HG02970 (cell line): ENCODE data around the gene NEK4.
"Not testable (repeated sequence)": the region's sequence is repeated elsewhere in the genome, so short reads cannot be mapped to it uniquely, and the experiment has no call there.

Source experiments
- ATAC-seq: cut with Tn5 transposase; IDR thresholded peaks from one replicate; pipeline ENCODE4 v1.9.1; 2021; ENCODE audit warnings: mild to moderate bottlenecking, moderate library complexity, moderate number of reproducible peaks; ENCODE audit not compliant: unreplicated experiment, low FRiP score

Gene NEK4

DNA sequence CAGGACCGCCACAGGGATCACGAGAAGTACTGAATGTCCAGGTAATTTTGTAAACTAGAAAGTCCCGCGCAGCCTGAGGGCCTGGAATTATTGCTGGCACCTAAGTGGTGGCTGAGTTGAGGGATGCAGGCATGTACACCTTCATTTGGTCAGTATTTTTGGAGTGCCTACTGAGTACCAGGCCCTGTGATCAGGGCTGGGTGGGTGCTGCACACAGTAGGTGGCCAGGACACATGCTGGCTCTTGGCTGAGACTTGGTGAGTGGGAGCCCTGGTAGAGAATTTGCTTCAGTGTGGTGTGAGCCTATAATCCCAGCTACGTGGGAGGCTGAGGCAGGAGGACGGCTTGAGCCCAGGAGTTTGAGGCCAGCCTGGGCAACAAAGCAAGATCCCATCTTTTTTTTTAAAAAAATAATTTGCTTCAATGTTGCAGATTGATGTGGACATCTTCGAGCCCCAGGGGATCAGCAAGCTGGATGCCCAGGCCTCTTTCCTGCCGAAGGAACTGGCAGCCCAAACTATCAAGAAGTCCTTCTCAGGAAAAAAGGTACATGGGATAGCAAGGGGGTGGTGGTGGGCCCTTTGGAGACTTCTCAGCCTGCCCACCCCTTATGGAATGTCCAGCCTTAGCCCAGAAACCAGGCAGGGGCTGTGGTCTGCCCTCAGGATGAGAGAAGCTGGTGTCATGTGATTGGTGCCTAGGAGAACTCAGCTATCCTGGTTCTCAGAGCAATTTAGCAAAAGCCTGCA lies 9.3 kb upstream of the NEK4 start:
- no peak for ATAC-seq

DNA sequence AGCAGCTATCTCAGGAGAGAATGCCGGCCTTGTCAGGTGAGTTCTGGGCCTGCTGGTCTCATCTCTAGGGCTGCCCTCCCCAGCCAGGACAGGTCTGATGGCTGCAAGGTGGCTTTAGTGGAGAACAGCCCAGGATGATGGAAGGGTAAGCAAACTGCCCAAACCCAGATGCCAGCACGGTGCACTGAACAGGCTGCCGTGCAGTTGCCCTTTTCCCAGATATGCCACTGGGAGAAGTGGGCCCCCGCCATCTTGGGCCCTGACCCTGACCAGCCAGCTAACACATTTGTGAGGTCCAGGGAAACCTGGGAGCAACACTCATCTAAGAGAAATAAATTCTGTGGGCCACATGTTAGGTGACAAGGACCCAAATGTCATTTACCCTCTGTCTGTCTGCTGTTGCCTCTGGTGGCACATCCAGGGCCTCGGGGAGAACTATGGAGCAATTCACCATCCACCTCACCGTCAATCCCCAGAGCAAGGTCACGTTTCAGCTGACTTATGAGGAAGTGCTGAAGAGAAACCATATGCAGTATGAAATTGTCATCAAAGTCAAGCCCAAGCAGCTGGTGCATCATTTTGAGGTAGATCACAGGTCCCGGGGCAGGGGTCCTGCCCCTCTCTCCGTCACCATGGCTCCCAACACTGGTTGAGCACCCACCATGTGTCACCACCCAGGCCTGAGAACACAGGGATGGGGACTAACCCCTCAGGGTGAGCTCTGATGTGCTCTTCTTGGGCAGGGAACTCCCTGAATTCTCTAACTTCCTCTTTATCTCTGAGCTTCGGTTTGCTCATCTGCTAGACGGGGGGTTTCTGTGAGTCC lies 8.5 kb upstream of the NEK4 start:
- no peak for ATAC-seq

DNA sequence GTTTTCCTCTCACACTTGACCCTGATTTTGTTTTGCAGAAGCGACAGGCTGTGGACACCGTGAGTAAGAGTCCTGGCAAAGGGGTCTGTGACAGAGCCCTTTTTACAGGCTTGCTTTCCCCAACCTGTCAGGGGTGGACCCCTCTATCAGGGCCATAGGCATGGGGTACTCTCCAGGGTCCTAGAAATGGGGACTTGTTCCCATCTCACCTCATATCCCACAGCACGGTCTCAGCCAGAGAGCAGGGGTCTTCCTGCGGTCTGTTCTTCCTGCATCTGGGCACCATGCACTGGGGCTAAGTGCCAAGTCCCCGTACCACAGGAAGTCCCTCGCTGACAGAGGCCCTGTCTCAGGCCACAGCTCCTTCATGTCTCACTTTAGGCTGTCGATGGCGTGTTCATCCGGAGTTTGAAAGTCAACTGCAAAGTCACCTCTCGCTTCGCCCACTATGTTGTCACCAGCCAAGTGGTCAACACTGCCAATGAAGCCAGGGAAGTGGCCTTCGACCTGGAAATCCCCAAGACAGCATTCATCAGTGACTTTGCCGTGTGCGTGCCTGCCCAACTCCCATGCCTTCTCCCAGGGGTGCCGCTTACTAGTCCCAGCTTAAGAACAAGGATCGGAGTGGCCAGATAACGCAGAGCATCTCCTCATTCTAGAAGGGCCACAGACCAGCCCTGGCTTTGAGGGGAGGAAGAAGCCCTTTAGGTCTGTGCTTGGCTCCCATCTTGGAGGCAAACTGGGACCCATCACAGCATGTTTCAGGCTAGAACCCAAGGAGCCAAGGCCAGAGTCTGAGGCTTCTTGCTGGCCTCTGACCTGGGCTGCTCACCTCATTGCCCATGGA lies 7.4 kb upstream of the NEK4 start:
- ATAC-seq: no peak

DNA sequence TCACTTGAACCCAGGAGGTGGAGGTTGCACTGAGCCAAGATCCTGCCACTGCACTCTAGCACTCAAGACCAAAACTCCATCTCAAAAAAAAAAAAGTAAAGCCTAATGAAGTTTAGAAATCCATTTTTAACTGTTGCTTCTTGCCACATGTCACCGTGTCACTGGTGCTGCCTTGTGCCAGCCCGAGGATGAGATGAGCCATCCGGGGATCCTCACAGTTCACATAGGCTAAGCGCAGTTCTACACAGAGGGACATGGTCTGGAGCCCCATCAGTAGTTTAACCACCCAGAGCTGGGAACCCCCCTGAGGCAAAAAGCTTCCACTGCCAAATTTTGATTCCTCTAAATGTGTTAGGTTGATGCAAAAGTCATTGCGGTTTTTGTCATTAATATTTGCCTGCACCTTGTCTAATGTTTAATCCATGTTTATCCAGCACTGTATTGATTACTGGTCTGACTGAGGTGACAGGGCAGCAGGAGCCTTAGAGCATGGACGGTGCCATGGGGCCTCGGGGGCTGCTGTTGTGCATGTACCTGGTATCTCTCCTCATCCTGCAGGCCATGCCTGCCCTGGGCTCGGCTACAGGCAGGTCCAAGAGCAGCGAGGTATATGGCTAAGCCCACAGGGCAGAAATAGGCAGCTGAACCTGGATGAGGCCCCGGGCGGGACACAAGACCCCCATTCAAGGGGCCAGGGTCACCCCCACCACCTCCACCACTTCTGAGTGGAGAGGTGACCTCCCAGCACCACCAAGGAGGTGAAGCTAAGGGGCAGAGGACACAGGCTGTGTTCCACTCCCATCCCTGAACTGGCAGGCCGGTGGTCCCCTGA lies 6.6 kb upstream of the NEK4 start, which contains the start of gene ITIH1:
TSS of gene ITIH1 (plus strand) at position 473 of the 832 bp plus-strand sequence. CDS start at position 490, 17 bp downstream.
- no peak for ATAC-seq

DNA sequence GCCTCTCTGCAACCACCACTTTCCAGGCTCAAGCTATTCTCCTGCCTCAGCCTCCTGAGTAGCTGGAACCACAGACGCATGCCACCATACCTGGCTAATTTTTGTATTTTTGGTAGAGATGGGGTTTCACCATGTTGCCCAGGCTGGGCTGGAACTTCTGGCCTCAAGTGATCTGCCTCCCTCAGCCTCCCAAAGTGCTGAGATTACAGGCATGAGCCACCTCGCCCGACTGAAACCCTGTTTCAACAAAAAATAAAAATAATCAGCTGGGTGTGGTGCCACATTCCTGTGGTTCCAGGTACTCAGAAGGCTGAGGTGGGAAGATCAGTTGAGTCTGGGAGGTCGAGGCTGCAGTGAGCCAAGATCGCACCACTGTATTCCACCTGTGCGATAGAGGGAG lies 5.7 kb upstream of the NEK4 start:
- ATAC-seq: not testable (repeated sequence)

DNA sequence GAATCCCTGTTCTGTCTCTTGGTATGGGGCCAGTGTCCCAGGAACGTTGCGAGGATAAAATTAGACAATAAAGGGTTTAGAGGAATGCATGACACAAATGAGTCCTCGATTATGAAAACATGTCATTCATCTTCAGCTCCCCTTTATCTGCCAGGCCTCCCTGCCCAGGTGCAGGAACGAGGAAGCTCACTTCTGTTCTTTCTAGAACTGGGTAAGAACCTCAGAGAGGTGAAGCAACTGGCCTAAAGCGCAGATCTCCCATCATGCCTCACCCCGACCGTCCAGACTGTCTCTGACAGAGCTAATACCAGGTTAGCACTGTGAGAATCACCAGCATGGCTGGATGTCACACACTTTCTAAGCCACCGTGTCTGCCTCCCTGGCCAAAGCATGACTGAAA lies 5.1 kb upstream of the NEK4 start:
- no peak for ATAC-seq

DNA sequence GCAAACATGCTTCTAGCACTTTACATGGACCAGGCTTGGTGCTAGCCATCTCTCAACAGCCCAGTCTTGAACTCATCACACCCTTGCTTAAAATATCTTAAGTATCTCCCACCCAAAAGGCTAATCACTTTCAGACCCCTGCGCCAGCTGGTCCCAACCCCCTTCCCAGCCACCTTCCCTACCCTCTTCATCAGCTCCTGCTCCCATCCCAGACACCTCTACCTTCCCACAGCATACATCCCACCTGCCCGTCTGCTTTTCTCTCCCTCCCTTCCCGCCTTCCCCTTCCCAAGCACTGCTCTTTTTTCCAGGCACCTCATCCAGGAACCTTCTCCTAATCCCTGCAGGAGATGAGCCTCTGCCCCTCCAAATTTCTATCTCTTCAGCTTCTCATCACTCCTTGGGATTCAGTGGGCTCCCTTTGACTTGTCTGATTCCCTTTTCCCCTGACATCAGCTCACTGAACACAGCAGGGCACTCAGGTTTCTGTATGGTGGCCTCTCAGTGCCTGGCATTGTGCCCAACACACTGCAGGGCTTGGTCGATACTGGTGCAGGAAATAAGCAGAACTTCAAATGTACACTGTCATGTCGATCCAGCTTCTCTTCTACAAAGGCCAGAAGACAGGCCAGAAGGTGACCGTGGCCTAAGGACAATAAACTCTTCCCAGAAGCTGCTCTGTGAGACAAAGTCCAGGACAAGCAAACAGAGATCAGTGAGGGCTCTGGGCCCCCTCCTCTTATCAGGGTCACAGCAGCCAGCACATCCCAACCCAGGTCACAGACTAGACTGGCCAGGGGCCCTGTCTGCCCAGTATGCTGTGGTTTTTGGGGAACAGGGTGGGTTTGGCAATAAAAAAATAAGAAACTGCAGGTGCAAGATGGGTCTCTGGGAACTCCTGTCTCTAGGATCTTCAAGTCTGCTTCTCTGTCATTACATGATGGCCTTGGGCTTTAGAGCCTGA lies 4.4 kb upstream of the NEK4 start:
- ATAC-seq: no peak

DNA sequence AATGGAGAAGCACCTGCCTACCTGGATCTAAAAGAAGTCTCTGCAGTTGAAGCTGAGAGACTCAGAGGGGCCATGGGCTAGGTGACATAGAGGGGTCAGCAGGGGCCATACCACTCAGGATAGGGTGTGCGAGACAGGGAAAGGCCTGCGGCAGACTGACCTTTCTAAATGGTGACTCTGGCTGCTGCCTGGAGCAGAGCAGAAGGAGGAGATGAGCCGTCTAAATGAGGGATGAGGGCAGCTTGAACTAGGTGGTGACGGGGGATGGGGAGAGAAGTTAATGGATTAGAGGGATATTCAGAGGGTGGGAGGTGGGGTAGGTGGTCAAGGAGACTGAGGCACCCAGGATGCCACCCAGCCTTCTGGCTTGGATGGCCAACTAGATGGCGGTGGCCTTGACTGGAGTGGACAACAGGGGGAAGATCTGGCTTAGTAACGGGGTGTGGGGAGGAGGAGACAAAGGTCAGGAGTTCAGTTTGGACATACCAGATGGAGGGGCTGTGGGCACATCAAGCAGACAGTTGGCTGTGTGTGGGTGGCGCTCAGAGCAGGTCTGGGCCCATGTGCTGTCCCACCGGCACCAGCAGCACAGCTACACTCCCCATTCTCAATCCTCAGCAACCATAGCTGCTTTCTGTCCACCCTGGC lies 3.5 kb upstream of the NEK4 start:
- ATAC-seq: no peak

DNA sequence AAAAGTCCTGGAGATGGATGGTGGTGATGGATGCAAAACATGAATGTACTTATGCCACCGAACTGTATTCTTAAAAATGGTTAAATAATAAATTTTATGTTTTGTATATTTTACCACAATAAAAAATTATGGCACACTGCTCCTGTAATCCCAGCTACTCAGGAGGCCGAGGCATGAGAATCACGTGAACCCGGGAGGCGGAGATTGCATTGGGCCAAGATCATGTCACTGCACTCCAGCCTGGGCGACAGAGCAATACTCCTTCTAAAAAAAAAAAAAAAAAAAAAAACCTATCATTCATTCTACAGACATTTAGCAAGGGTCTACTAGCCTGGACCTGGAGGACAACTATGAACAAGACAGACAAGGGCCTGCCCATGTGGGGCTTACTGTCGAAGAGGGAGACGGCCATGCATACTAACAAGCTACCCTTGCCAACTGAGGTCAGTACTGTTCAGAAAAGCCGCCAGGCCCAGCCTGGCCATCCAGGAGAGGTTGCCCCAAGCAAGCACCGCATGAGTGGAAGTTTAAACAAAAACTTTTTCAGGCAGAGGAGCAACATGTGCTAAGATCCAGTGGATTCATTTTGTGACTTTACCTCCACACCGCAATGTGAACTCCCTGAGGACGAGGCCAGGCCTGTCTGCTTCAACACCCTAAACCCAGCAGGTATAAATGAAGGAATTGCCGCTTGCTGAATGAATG lies 2.8 kb upstream of the NEK4 start:
- no peak for ATAC-seq

DNA sequence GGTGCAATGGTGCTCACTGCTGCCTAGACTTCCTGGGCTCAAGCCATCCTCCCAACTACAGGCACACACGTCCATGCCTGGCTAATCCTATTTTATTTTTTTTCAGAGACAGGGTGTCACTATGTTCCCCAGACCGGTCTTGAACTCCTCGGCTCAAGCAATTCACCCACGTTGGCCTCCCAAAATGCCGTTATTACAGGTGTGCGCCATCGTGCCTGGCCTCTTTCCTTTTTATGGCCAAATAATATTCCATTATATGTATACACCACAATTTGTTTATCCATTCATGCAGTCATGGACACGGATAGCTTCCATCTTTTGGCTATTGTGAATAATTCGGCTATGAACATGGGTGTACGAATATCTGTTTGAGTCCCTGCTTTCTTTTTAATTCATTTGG lies 962 bp upstream of the NEK4 start:
- ATAC-seq: no peak

DNA sequence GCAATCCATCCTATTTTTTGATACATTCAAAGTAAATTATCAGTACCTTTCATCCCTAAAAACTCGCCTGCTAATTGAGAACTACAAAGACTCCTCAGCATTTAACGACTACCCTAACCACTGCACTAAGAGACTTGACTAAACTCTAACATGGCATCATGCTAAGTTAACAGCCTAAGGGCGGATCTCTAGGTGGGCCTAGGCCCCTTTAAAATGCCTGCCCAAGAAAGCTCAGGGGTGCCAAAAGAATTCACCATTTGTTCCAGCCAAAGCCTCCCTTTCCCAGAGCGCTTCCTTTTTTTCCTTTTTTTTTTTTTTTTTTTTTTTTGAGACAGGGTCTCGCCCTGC lies 568 bp upstream of the NEK4 start:
- no peak for ATAC-seq

DNA sequence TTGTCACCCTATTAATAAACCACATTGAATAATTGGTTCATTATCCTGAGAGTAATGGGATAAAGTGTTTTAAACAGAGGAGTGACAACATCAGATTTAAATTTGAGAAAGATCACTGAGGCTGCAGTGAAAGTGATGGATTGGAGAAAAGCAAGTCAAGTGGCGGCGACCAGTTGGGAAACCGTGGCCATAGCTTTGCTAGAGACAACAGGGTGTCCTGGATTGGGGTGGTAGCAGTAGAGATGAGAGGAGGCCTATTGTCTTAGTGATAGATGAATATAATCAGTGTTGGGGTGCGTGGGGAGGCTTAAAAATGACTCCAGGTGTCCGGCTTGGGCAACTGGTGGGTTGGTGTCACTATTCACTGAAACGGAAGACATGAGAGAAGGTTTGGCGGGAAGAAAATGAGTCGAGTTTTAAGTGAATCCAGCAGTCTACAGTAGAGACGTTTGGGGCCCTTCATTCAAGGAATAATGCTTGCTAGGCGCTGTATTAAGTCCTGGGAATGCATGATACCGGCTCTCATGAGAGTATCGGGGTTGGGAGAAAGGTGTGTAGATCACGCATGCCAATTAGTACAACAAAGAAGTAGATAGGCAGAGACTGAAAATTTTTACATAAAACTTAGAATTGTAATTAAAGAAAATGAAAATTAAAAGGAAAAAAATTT lies 819 bp downstream of the NEK4 start:
- ATAC-seq: no peak

DNA sequence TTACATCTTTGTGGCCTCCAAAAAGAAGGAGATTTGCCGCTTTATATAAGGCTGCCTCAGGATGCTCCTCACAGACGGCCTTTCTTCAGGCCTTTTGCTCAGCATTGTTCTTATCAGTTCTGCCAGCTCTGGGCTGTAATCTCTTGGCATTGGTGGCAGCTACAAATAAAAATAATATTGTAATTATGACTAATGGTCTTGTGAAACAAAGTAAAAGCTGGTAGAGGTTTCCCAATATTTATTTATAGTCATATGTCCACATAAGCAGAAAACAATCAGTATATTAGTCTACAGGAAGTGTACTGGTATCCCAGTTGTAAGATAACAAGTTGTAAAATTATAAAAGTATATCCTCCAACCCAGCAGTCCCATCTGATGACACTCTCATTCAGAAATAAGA lies 7.3 kb downstream of the NEK4 start:
- ATAC-seq: no peak

DNA sequence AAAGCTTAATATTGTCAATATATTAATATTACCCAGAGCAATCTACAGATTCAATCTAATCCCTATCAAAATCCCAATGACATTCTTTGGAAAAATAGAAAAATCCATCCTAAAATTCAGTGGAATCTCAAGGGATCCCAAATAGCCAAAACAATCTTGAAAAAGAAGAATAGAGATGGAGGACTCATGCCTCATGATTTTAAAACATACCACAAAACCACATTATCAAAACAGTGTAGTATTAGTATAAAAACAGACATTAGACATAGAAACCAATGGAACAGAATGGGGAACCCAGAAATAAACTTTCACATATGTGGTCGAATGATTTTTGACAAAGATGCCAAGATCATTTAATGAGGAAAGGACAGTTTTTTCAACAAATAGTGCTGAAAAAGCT lies 14.6 kb downstream of the NEK4 start:
- no peak for ATAC-seq

DNA sequence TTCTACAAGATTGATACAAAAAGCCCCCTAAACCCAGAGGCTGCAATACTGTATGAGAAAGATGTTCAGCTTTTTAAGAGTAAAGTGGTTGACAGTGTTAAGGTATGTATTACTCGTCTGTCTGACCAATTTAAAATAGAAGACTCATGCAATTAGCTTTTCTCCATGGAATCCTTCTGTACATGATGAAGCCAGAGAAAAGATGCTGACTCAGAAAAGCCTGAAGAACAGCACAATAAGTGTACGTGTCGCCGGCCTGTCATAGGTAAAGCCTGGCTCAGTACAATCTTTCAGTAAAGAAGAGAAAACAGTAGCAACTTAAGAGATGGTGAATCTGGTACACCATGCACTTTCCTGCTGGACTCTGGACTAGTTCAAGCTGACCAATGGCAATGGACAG lies 16.4 kb downstream of the NEK4 start:
- no peak for ATAC-seq

DNA sequence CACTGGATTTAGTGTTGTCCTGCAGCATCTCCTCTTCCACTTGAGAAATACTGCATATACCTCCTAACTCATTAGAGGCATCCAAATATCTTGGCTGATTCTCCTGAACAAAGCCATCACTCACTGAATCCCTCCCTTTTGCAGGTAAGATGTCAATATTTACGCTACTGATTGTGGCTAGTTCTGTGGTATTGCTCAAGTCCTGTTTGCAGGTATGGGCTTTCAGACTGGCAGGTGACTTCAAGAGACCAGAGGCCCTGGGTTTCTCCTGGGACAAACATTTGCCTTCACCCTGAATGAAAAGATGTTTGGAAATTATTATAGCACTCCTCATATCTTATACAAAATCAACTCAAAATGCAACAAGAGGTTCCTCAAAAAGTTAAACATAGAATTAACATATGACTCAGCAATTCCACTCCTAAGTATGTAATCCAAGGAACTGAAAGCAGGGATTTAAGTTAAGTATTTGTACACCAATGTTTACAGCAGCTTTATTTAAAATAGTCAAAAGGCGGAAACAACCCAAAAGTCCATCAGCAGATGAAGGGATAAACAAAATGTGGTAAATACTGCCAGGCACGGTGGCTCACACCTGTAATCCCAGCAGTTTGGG lies 18.6 kb downstream of the NEK4 start:
- no peak for ATAC-seq

DNA sequence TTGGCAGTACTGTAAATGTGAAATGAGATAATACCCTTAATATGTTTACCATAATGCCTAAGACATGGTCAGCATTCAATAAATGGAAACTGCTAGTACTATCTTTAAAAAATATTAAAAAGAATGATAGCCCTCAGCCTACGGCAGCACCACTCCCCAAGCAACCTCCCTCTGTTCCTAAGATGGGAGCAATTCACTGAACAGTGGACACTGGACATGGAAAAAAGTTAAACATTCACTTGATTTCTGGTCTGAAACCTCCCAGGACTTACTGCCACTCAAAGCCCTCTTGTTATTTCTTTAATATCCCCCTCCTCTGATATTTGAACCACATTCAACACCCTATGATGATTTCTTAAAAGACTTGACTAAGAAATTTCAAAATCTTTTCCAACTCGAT lies 27.0 kb downstream of the NEK4 start:
- no peak for ATAC-seq
